Measurements from ENCODE around the gene MYO5C.

Gene MYO5C

DNA sequence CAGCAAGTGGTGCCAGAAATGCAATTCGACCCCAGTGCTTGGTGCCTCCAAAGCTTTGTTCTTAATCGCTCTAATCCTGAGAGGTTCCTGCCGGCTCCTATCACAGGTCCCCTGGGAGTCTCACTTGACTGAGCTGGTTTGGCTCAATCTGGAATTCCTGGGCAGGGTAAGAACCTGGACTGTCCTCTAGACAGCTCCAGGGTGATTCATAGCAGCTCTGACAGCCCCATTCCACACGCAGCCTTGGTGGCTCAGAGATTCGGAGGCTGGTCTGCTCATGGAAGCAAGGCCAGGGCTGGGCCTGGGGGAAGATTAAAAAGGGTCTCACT lies 37.9 kb downstream of the MYO5C start:
- DNase-seq (ENCODE audit: low read depth), result no peak
- TF ChIP-seq, protein P1, sequence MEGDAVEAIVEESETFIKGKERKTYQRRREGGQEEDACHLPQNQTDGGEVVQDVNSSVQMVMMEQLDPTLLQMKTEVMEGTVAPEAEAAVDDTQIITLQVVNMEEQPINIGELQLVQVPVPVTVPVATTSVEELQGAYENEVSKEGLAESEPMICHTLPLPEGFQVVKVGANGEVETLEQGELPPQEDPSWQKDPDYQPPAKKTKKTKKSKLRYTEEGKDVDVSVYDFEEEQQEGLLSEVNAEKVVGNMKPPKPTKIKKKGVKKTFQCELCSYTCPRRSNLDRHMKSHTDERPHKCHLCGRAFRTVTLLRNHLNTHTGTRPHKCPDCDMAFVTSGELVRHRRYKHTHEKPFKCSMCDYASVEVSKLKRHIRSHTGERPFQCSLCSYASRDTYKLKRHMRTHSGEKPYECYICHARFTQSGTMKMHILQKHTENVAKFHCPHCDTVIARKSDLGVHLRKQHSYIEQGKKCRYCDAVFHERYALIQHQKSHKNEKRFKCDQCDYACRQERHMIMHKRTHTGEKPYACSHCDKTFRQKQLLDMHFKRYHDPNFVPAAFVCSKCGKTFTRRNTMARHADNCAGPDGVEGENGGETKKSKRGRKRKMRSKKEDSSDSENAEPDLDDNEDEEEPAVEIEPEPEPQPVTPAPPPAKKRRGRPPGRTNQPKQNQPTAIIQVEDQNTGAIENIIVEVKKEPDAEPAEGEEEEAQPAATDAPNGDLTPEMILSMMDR (IDR thresholded peaks at IDR 0.05; ENCODE audit: control insufficient read depth, insufficient read depth, low read depth, low read length, missing control alignments), result no peak
- no peak overlapping the region for H3K4me3 ChIP-seq (ENCODE audit: control insufficient read depth, low read depth, low read length)

DNA sequence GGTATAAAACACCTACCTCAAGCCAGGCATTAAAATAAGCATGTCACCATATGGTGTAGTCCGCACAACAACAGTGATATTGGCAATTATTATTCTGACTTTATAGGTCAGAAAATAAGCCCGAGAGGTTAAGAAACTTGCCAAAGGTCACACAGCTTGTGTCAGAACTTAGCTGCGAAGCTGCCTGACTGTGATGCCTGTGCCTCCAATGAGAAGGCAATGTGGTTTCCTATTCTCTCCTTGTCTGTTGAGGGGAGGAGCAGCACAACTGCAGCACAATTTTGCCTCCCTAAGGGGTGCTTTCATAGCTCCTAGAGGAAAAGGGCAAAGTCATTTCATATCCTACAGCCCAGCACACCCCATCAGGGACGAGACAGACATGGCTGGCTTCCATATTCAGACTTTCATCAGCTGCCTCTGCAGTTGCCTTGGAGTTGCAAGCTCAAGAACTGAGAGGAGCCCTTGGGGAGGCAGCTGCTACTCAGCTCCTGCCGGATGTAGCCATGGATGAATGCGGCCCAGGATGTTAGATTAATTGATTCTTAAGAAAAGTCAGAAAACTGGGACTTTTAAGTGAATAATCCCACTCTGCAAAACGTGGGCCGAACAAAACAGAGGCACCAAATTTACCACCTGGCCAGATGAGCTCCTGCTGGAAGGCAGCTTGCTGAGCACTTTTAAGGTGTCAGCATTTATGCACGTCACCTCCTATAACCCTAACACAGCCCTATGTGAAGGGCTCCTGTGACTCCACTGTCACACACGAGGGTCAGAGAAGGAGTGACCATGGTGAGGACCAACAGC lies 38.5 kb downstream of the MYO5C start:
- DNase-seq (ENCODE audit: low read depth), result no peak
- TF ChIP-seq, protein P1 (IDR thresholded peaks at IDR 0.05; ENCODE audit: control insufficient read depth, insufficient read depth, low read depth, low read length, missing control alignments), result no peak
- H3K4me3 ChIP-seq (ENCODE audit: control insufficient read depth, low read depth, low read length), result no peak overlapping the region

DNA sequence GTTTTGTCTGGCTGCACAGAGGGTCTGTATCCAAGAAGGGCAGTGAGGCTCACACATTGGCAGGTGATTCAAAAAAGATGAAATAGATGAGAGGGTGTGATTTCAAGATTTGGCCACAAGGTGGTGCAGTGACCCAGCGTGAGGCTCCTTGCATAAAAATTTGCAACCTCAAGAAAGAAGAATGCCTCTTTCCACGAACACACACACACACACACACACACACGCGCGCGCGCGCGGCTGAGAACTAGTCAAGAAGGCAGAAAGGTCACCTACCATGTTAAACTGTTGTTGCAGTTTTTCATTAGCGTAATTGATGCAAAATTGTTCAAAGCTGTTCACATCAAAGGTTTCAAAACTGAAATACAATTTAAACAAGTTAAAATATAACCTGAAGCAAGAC lies 39.2 kb downstream of the MYO5C start:
- TF ChIP-seq, protein P1 (IDR thresholded peaks at IDR 0.05; ENCODE audit: control insufficient read depth, insufficient read depth, low read depth, low read length, missing control alignments), result peak; percentile 78
- peak; percentile 39 for DNase-seq (ENCODE audit: low read depth)
- no peak overlapping the region for H3K4me3 ChIP-seq (ENCODE audit: control insufficient read depth, low read depth, low read length)

DNA sequence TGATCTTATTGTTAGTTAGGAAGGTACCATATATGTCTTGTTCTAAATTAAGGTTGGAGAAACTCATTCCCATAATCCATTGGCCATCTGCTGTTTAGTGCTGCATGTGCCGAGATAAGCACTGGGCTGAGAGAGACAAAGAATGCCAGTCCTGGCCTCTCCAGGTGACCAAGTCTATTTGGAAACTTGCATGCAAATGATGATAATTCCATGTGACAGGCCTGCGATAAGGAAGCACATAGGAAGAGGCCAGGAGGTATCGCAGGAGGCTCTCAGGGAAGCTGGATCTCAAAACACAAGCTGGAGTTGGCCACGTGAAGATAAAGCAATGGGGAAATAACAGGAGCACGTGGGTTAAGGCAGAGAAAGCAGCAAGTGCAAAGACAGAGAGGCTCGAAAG lies 39.7 kb downstream of the MYO5C start:
- H3K4me3 ChIP-seq (ENCODE audit: control insufficient read depth, low read depth, low read length), result no peak overlapping the region
- TF ChIP-seq, protein P1 (IDR thresholded peaks at IDR 0.05; ENCODE audit: control insufficient read depth, insufficient read depth, low read depth, low read length, missing control alignments), result no peak
- DNase-seq (ENCODE audit: low read depth), result no peak

DNA sequence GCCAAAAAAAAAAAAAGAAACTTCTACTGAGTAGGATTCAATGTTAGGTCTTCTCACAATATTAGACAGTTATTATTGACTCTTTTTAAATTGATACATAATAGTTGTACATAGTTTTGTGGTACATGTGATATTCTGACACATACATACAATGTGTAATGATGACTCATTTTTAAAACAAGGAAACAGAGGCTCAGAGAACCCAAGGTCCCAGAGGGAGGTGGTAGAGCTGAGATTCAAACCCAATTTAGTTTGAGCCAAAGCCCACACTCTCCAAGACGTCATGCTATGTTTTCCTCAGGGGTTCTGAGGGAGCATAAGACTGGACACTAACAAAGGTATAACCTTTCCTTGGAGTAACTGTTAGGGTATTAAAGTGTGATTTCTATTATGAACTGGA lies 40.6 kb downstream of the MYO5C start:
- DNase-seq (ENCODE audit: low read depth), result no peak
- TF ChIP-seq, protein P1 (IDR thresholded peaks at IDR 0.05; ENCODE audit: control insufficient read depth, insufficient read depth, low read depth, low read length, missing control alignments), result no peak
- H3K4me3 ChIP-seq (ENCODE audit: control insufficient read depth, low read depth, low read length), result no peak overlapping the region

DNA sequence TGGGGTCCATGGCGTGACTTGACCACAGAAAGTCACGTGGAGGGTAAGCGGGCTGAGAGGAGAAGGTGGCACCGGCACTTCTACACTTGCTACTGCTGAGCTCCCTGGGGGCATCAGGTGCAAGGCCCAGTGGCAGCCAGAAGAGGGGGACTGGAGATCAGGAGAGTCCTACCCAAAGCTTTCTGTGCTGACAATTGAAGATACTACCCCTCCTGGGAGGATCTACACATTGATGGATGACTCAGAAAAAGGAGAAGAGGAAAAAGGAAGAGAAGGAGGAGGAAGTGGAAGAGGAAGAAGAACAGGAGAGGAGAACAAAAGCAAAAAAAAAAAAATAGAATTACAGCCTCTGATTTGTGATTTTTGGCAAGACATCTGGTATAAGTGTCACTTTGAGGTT lies 41.2 kb downstream of the MYO5C start:
- H3K4me3 ChIP-seq (ENCODE audit: control insufficient read depth, low read depth, low read length), result no peak overlapping the region
- TF ChIP-seq, protein P1 (IDR thresholded peaks at IDR 0.05; ENCODE audit: control insufficient read depth, insufficient read depth, low read depth, low read length, missing control alignments), result no peak
- DNase-seq (ENCODE audit: low read depth), result no peak
